Naive B cell (primary cell): Measurements from ENCODE around the gene CNTNAP5. TPM values are rescaled to one million over a fixed set of nuclear protein-coding genes. Genes with fewer than 3 reads are reported as not detected.
A peak's percentile ranks its signal among the peaks of the same experiment; 100 is the strongest.

ENCODE experiments used
- ATAC-seq, 2 donors: fragments of 150-1000 bp; cut with Tn5 transposase; 2 replicates each; pipeline ENCODE4 v1.10.0; 2021; ENCODE audit warnings: low read depth in 2 of 2, mild to moderate bottlenecking in 2 of 2, moderate library complexity in 2 of 2
- DNase-seq: peaks from one replicate; pipeline ENCODE4 v3.0.0; 2022
- H3K27ac Mint-ChIP-seq, 6 donors: one replicate each; pipeline ENCODE4 v1.8.0; 2020 to 2022; ENCODE audit warnings: mild to moderate bottlenecking in 6 of 6, mixed read lengths in 6 of 6, moderate library complexity in 5 of 6, inconsistent platforms in 2 of 6
- H3K27me3 Mint-ChIP-seq, 3 donors: one replicate each; pipeline ENCODE4 v1.8.0; 2021 to 2022; ENCODE audit warnings: mixed read lengths in 3 of 3, mild to moderate bottlenecking in 1 of 3
- H3K36me3 Mint-ChIP-seq, 2 donors: one replicate each; pipeline ENCODE4 v1.8.0; 2020 to 2022; ENCODE audit warnings: mixed read lengths in 2 of 2, inconsistent platforms in 1 of 2, mild to moderate bottlenecking in 1 of 2
- H3K4me1 Mint-ChIP-seq, 3 donors: one replicate each; pipeline ENCODE4 v1.8.0; 2020 to 2022; ENCODE audit warnings: mixed read lengths in 3 of 3, inconsistent platforms in 1 of 3, mild to moderate bottlenecking in 1 of 3, moderate library complexity in 1 of 3
- H3K4me3 Mint-ChIP-seq, 8 donors: one replicate each; pipeline ENCODE4 v1.8.0; 2020 to 2022; ENCODE audit warnings: mild to moderate bottlenecking in 8 of 8, mixed read lengths in 8 of 8, moderate library complexity in 8 of 8, inconsistent platforms in 2 of 8
- H3K9me3 Mint-ChIP-seq, 7 donors: one replicate each; pipeline ENCODE4 v1.8.0; 2020 to 2022; ENCODE audit warnings: mixed read lengths in 7 of 7, mild to moderate bottlenecking in 5 of 7, inconsistent platforms in 2 of 7, moderate library complexity in 1 of 7
- polyA plus RNA-seq, 6 donors: library from polyadenylated mRNA; unstranded; fragments of 300-500 nt; fragmentation: Illumina TruSeq; gene quantifications; one replicate each; pipeline ENCODE4 v1.2.3, GENCODE V29; 2021; ENCODE audit warnings: low read depth in 6 of 6

CNTNAP5 gene
- polyA plus RNA-seq, 6 donors from 2014 or later = not detected

GRCh38 chr2:124145982-124146381 is 120.9 kb downstream of the CNTNAP5 start:
- ATAC-seq (no peak), DNase-seq (no peak)
- no peaks in the 10 kb centered on the region for H3K36me3 Mint-ChIP-seq
- no peaks in the 10 kb centered on the region for H3K27me3 Mint-ChIP-seq
- no peak overlapping the region for H3K4me3 Mint-ChIP-seq
- H3K4me1 Mint-ChIP-seq = no peaks in the 10 kb centered on the region
- H3K27ac Mint-ChIP-seq = no peak overlapping the region
- H3K9me3 Mint-ChIP-seq = peaks cover 0 to 6% (median 2%) of the 10 kb centered on the region in 7 donors

DNA sequence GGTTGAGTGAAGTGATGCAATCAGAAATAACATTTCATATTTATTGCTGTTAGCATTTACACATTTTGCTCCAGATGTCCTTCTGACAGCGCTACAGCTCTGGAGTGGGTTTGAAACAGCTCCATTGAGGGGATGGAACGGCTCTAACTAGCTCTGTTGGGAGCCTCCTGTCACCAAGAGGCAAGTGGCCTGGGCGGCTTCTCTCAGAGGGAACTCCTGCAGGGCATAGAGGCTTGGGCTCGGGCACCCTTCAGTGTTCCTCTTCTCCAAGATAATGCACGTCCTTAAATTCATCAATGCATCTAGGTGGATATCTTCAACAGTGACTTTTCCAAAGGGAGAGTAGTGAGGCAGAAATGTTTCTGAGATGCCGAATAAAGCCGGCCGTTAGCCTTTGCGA is 122.5 kb downstream of the CNTNAP5 start:
- Mint-ChIP-seq H3K9me3 (peaks cover 0 to 12% (median 4%) of the 10 kb centered on the region in 7 donors), H3K4me3 (no peak overlapping the region), H3K27me3 (no peaks in the 10 kb centered on the region), H3K27ac (no peak overlapping the region), H3K4me1 (no peaks in the 10 kb centered on the region), H3K36me3 (no peaks in the 10 kb centered on the region)
- ATAC-seq (no peak), DNase-seq (no peak)

GRCh38 chr2:124149571-124149970 is 124.5 kb downstream of the CNTNAP5 start:
- H3K4me3 Mint-ChIP-seq = peak overlapping the region in 1 of 8 donors; percentile 13
- no peak for ATAC-seq
- no peaks in the 10 kb centered on the region for H3K4me1 Mint-ChIP-seq

GRCh38 chr2:124151691-124152090 is 126.6 kb downstream of the CNTNAP5 start:
- H3K9me3 Mint-ChIP-seq = peaks cover 0 to 12% (median 4%) of the 10 kb centered on the region in 7 donors
- H3K36me3 Mint-ChIP-seq = no peaks in the 10 kb centered on the region
- no peak overlapping the region for H3K4me3 Mint-ChIP-seq
- DNase-seq (no peak), ATAC-seq (no peak)
- H3K4me1 Mint-ChIP-seq = no peaks in the 10 kb centered on the region
- H3K27ac Mint-ChIP-seq = no peak overlapping the region
- H3K27me3 Mint-ChIP-seq = no peaks in the 10 kb centered on the region

More at GRCh38 chr2:124149571-124149970, 124.5 kb downstream of the CNTNAP5 start:
- no peak overlapping the region for H3K27ac Mint-ChIP-seq
- H3K27me3 Mint-ChIP-seq = no peaks in the 10 kb centered on the region
- H3K9me3 Mint-ChIP-seq = peaks cover 0 to 12% (median 4%) of the 10 kb centered on the region in 7 donors
- no peaks in the 10 kb centered on the region for H3K36me3 Mint-ChIP-seq
- DNase-seq = no peak

DNA sequence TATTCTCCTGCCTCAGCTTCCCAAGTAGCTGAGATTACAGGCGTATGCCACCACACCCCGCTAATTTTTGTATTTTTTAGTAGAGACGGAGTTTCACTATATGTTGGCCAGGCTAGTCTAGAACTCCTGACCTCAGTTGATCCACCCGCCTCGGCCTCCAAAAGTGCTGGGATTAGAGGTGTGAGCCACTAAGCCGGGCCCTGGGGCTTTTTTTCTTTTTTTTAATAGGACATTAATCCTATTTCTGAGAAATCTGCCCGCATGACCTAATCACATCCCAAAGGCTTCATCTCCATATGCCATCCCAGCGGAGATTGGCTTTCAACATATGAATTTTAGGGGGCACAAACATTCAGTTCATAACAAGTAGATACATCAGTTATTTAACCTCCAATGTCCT is 128.6 kb downstream of the CNTNAP5 start:
- H3K27ac Mint-ChIP-seq = no peak overlapping the region
- H3K36me3 Mint-ChIP-seq = no peaks in the 10 kb centered on the region
- ATAC-seq (no peak), DNase-seq (no peak)
- no peak overlapping the region for H3K4me3 Mint-ChIP-seq
- no peaks in the 10 kb centered on the region for H3K27me3 Mint-ChIP-seq
- peaks cover 0 to 12% (median 2%) of the 10 kb centered on the region in 7 donors for H3K9me3 Mint-ChIP-seq
- H3K4me1 Mint-ChIP-seq = no peaks in the 10 kb centered on the region

- Mint-ChIP-seq H3K36me3 (no peaks in the 10 kb centered on the region), H3K27ac (no peak overlapping the region), H3K9me3 (peaks cover 0 to 1% (median 0%) of the 10 kb centered on the region in 7 donors), H3K4me3 (no peak overlapping the region), H3K4me1 (no peaks in the 10 kb centered on the region), H3K27me3 (no peaks in the 10 kb centered on the region)
- DNase-seq = no peak
- no peak for ATAC-seq
These were observed 134.1 kb downstream of the CNTNAP5 start for GRCh38 chr2:124159166-124159565.

GRCh38 chr2:124161542-124161941 is 136.5 kb downstream of the CNTNAP5 start:
- H3K4me1 Mint-ChIP-seq = no peaks in the 10 kb centered on the region
- DNase-seq (no peak), ATAC-seq (no peak)
- peaks cover 0 to 3% (median 0%) of the 10 kb centered on the region in 7 donors for H3K9me3 Mint-ChIP-seq
- H3K27ac Mint-ChIP-seq = no peak overlapping the region
- no peak overlapping the region for H3K4me3 Mint-ChIP-seq
- H3K27me3 Mint-ChIP-seq = no peaks in the 10 kb centered on the region
- H3K36me3 Mint-ChIP-seq = no peaks in the 10 kb centered on the region

GRCh38 chr2:124162256-124162655 is 137.2 kb downstream of the CNTNAP5 start:
- peaks cover 0 to 8% (median 0%) of the 10 kb centered on the region in 7 donors for H3K9me3 Mint-ChIP-seq
- no peak for DNase-seq

DNA sequence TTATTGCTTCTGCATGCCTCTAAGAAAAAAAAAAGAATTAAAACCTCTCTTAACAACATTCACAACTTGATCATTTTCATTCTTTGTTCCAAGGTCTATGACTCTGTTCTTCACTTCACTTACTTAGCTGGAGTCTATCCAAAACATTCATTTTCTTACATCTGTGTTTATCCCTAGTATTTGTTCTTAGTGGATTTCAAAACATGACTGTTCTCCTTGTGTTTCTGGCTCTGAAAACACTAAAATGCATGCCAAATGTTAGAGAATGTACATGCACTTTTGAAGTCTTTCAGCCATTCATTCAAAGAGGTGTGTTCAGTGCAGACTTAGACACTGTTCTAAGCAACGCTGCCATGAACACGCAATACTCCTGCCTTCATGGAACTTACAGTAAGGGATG is 138.8 kb downstream of the CNTNAP5 start:
- no peak overlapping the region for H3K27ac Mint-ChIP-seq
- ATAC-seq (no peak), DNase-seq (no peak)
- H3K9me3 Mint-ChIP-seq = peaks cover 0 to 12% (median 1%) of the 10 kb centered on the region in 7 donors
- no peak overlapping the region for H3K4me3 Mint-ChIP-seq
- H3K4me1 Mint-ChIP-seq = no peaks in the 10 kb centered on the region
- no peaks in the 10 kb centered on the region for H3K27me3 Mint-ChIP-seq
- H3K36me3 Mint-ChIP-seq = no peaks in the 10 kb centered on the region

More at GRCh38 chr2:124162256-124162655, 137.2 kb downstream of the CNTNAP5 start:
- ATAC-seq = no peak
- Mint-ChIP-seq H3K4me3 (no peak overlapping the region), H3K27me3 (no peaks in the 10 kb centered on the region), H3K4me1 (no peaks in the 10 kb centered on the region), H3K36me3 (no peaks in the 10 kb centered on the region), H3K27ac (no peak overlapping the region)

GRCh38 chr2:124165698-124166097 is 140.6 kb downstream of the CNTNAP5 start:
- no peak for ATAC-seq
- H3K27ac Mint-ChIP-seq = no peak overlapping the region
- peaks cover 0 to 12% (median 3%) of the 10 kb centered on the region in 7 donors for H3K9me3 Mint-ChIP-seq
- H3K4me3 Mint-ChIP-seq = no peak overlapping the region
- no peaks in the 10 kb centered on the region for H3K4me1 Mint-ChIP-seq
- H3K36me3 Mint-ChIP-seq = no peaks in the 10 kb centered on the region
- no peak for DNase-seq
- H3K27me3 Mint-ChIP-seq = no peaks in the 10 kb centered on the region

DNA sequence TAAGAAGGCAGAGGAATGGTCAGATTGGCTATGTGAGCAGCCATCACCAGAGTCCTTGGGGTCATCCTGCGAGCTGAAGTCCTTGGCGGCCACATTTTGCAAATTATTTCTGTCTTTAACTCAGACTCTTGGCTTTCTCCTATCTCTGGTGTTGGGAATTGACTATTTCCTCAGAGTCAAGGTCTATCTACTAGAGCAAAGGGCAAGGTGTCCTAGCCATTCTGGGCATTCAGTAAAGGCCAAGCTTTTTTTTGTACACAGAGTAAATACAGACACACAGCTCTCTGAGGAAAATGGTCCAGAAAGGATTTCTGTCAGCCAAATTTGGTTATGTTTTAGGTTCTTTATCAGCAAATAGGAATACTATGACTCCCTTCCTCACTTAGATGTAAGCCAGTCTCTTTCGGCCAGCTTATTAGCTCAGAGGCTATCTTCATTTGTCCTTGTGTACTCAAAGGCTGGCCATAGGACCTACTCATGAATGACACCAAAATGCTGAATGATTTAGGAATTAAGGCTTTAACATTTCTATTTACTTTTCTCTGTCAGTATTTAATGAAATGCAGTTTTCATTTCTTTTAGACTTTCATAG is 146.5 kb downstream of the CNTNAP5 start:
- peaks cover 0 to 17% (median 8%) of the 10 kb centered on the region in 7 donors for H3K9me3 Mint-ChIP-seq
- no peaks in the 10 kb centered on the region for H3K36me3 Mint-ChIP-seq
- no peak overlapping the region for H3K4me3 Mint-ChIP-seq
- no peak for DNase-seq
- no peaks in the 10 kb centered on the region for H3K27me3 Mint-ChIP-seq
- no peak for ATAC-seq
- no peaks in the 10 kb centered on the region for H3K4me1 Mint-ChIP-seq
- H3K27ac Mint-ChIP-seq = no peak overlapping the region

DNA sequence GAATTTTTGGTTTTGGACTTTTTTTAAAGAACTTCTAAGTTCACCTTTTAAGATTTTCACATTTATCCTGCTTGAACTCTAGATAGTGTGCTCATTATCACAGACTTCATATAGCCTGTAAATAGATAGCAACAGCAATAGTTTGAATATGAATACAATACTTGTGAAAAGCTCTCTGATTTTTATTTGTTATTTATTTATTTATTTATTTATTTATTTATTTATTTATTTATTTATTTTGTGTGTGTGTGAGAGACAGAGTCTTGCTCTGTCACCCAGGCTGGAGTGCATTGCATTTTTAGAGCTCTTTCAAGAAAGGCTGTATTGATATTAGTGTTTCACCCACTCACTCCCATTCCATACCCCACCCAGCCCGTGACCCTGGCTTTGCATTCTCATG is 153.6 kb downstream of the CNTNAP5 start:
- Mint-ChIP-seq H3K4me1 (no peaks in the 10 kb centered on the region), H3K4me3 (no peak overlapping the region), H3K36me3 (no peaks in the 10 kb centered on the region), H3K27me3 (no peaks in the 10 kb centered on the region), H3K27ac (no peak overlapping the region), H3K9me3 (peaks cover 0 to 11% (median 5%) of the 10 kb centered on the region in 7 donors)
- DNase-seq (no peak), ATAC-seq (no peak)

DNA sequence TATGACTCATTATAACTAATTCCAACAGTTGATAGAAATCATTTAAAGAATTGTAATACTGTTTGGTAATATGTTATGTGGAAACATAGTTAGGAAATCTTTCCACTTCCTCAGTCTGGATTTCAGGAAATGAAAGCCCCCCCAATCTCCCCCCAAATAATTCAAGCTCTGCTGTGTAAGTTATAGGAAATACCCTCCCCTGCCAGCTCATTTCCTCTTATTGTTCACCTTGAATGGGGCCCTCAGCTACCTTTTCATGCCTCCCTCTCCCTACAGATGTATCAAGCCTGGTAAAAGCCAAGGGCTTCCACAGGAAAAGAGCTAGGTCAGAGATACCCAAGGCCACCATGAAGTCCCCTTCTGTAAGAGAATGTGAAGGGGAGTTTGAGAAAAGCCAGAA is 155.5 kb downstream of the CNTNAP5 start:
- ATAC-seq (no peak), DNase-seq (no peak)
- Mint-ChIP-seq H3K4me3 (no peak overlapping the region), H3K27me3 (no peaks in the 10 kb centered on the region), H3K4me1 (no peaks in the 10 kb centered on the region), H3K9me3 (peaks cover 1 to 9% (median 5%) of the 10 kb centered on the region in 7 donors), H3K27ac (no peak overlapping the region), H3K36me3 (no peaks in the 10 kb centered on the region)

DNA sequence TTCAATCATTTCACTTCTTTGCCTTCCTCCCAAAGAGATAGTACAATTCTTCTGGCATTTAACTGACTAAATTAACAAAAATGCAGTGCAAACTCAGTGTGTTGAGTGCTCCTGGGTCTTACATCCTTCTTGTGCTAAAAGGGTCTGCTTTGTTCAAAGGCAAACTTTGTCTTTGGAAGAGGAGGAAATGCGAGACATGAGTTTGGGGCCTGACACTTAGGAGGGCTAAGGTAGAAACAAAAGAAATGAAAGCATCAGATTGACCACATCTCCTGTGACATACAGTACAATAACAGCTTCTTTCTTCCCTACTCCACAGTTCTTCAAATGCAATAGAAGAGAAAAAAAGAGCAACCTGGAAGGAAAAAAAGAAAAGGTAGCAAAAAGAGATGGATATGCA is 161.7 kb downstream of the CNTNAP5 start:
- Mint-ChIP-seq H3K4me3 (no peak overlapping the region), H3K27ac (no peak overlapping the region), H3K4me1 (no peaks in the 10 kb centered on the region), H3K36me3 (no peaks in the 10 kb centered on the region), H3K27me3 (no peaks in the 10 kb centered on the region), H3K9me3 (peaks cover 0 to 10% (median 3%) of the 10 kb centered on the region in 7 donors)
- no peak for ATAC-seq
- DNase-seq = no peak

GRCh38 chr2:124187948-124188347 is 162.9 kb downstream of the CNTNAP5 start:
- Mint-ChIP-seq H3K27ac (no peak overlapping the region), H3K4me3 (no peak overlapping the region), H3K36me3 (no peaks in the 10 kb centered on the region), H3K27me3 (no peaks in the 10 kb centered on the region), H3K9me3 (peaks cover 0 to 17% (median 5%) of the 10 kb centered on the region in 7 donors), H3K4me1 (no peaks in the 10 kb centered on the region)
- DNase-seq = no peak
- ATAC-seq = no peak
